Endothelial cell (in vitro differentiated cells): ENCODE measurements around the gene RAB30. TPM values are rescaled to one million over a fixed set of nuclear protein-coding genes. Genes with fewer than 3 reads are reported as not detected.

Experiments
- DNase-seq: peaks from one replicate; pipeline ENCODE4 v3.0.0; 2021; ENCODE audit warnings: low spot score
- H3K27ac Mint-ChIP-seq: one replicate; pipeline ENCODE4 v1.8.0; 2021; ENCODE audit warnings: mixed read lengths, inconsistent platforms; ENCODE audit not compliant: unreplicated experiment
- H3K27me3 Mint-ChIP-seq: one replicate; pipeline ENCODE4 v1.8.0; 2021; ENCODE audit warnings: mild to moderate bottlenecking, moderate library complexity, mixed read lengths, inconsistent platforms; ENCODE audit not compliant: unreplicated experiment
- H3K36me3 Mint-ChIP-seq: one replicate; pipeline ENCODE4 v1.8.0; 2021; ENCODE audit warnings: mild to moderate bottlenecking, low read depth, mixed read lengths, inconsistent platforms; ENCODE audit not compliant: unreplicated experiment
- H3K4me1 Mint-ChIP-seq: one replicate; pipeline ENCODE4 v1.8.0; 2021; ENCODE audit warnings: mild to moderate bottlenecking, mixed read lengths, inconsistent platforms; ENCODE audit not compliant: unreplicated experiment
- H3K4me3 Mint-ChIP-seq: one replicate; pipeline ENCODE4 v1.8.0; 2021; ENCODE audit warnings: mild to moderate bottlenecking, mixed read lengths, inconsistent platforms; ENCODE audit not compliant: unreplicated experiment
- H3K9me3 Mint-ChIP-seq: one replicate; pipeline ENCODE4 v1.8.0; 2021; ENCODE audit warnings: mixed read lengths, inconsistent platforms; ENCODE audit not compliant: unreplicated experiment
- CTCF ChIP-seq: fragments of 200-600 bp; sonication (generic); IDR thresholded peaks from one replicate; pipeline ENCODE4 v1.5.0; 2021; ENCODE audit warnings: antibody characterized with exemption; ENCODE audit not compliant: unreplicated experiment
- total RNA-seq: library from RNA; stranded (reverse); fragmentation: NEBNext Ultra II Directional; extraction: Animal tissue kit (Norgen Biotek cat#: 25700); gene quantifications from one replicate; pipeline ENCODE4 v1.2.1, GENCODE V29; 2021; ENCODE audit not compliant: unreplicated experiment

Gene RAB30
- total RNA-seq, 1 donor from 2014 or later: 18.6 TPM

DNA sequence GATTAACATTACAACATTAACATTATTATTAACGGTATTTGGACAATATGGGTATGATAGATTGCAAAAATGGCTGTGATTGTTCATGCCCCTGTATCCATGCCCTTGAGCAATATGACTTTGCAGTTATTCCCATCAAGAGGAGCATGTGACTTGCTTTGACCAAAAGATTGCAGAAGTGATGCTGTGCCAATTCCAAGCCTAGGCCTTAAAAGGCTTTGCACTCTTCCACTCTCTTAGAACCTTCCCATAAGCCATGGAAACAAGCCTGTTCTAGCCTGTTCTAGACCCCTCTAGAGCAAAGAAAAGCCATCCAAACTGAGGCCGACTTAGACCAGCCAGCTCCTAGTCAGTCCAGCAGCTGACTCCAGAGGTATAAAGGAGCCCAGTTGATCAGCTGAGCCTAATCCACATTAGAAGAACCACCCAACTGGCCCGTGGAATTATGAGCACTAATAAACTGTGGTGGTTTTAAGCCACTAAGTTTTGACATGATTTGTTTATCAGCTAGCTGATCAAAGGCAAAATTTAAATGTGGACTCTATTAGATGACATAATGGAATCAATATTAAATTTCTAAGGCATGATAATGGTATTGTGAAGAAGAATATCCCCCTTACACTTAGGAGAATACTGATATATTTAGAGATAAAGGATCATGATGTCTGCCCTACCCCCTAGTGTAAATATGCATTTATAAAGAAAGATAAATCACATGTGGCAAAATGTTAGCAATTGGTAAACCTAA is 28.6 kb downstream of the RAB30 start:
- peaks cover 4% of the 10 kb centered on the region for H3K36me3 Mint-ChIP-seq
- peaks cover 26% of the 10 kb centered on the region for H3K4me1 Mint-ChIP-seq
- TF ChIP-seq CTCF: no peak
- H3K27me3 Mint-ChIP-seq: peaks cover 3% of the 10 kb centered on the region
- no peak for DNase-seq
- H3K27ac Mint-ChIP-seq: no peak overlapping the region
- no peak overlapping the region for H3K4me3 Mint-ChIP-seq
- H3K9me3 Mint-ChIP-seq: no peaks in the 10 kb centered on the region

- DNase-seq: no peak
- H3K27ac Mint-ChIP-seq: no peak overlapping the region
- no peak for TF ChIP-seq CTCF
- peaks cover 3% of the 10 kb centered on the region for H3K27me3 Mint-ChIP-seq
- no peaks in the 10 kb centered on the region for H3K9me3 Mint-ChIP-seq
- peaks cover 4% of the 10 kb centered on the region for H3K36me3 Mint-ChIP-seq
- no peak overlapping the region for H3K4me3 Mint-ChIP-seq
- H3K4me1 Mint-ChIP-seq: peaks cover 9% of the 10 kb centered on the region
These were observed 30.6 kb downstream of the RAB30 start for GRCh38 chr11:83041126-83041525.

DNA sequence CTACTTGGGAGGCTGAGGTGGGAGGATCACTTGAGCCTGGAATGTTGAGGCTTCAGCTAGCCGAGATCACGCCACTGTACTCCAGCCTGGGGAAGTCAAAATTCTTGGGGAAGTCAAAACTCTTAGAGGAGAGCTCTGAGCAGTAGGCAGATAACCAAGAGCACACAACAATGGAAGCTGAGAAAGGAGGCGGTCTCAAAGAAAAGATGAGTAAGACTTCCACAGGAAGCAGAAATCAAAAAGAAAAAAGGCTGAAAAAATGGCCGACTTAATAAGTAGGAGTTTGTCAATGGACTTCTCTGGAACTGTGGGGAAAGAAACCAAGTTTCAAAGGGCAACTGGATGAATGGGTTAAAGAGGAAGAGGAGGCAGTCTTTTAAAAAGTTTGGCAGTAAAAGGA is 32.1 kb downstream of the RAB30 start:
- Mint-ChIP-seq H3K4me3 (no peak overlapping the region), H3K36me3 (peaks cover 4% of the 10 kb centered on the region), H3K27me3 (peaks cover 3% of the 10 kb centered on the region), H3K27ac (no peak overlapping the region), H3K4me1 (peaks cover 4% of the 10 kb centered on the region), H3K9me3 (no peaks in the 10 kb centered on the region)
- DNase-seq: no peak
- no peak for TF ChIP-seq CTCF

- TF ChIP-seq CTCF: no peak
- H3K4me1 Mint-ChIP-seq: peaks cover 7% of the 10 kb centered on the region
- H3K4me3 Mint-ChIP-seq: no peak overlapping the region
- peaks cover 4% of the 10 kb centered on the region for H3K36me3 Mint-ChIP-seq
- no peaks in the 10 kb centered on the region for H3K9me3 Mint-ChIP-seq
- peaks cover 3% of the 10 kb centered on the region for H3K27me3 Mint-ChIP-seq
- no peak for DNase-seq
- no peak overlapping the region for H3K27ac Mint-ChIP-seq
These were observed 33.8 kb downstream of the RAB30 start for GRCh38 chr11:83037877-83038276.

GRCh38 chr11:83036701-83037100 is 35.0 kb downstream of the RAB30 start:
- Mint-ChIP-seq H3K9me3 (no peaks in the 10 kb centered on the region), H3K4me3 (no peak overlapping the region), H3K4me1 (peaks cover 7% of the 10 kb centered on the region), H3K27me3 (peaks cover 3% of the 10 kb centered on the region), H3K36me3 (peaks cover 4% of the 10 kb centered on the region), H3K27ac (no peak overlapping the region)
- no peak for TF ChIP-seq CTCF
- DNase-seq: no peak
